H1 (cell line): Measurements from ENCODE around the gene NCL. TPM values are rescaled to one million over a fixed set of nuclear protein-coding genes. Genes with fewer than 3 reads are reported as not detected.

Experiments used
- CTCF ChIA-PET: fragments of 300-600 bp; sonication (Branson Sonifier 250); formaldehyde crosslinking; loops from one replicate; lab custom pipeline; 2021; ENCODE audit not compliant: partially characterized antibody; lab: Charles Lee
- POLR2A ChIA-PET: fragments of 300-600 bp; sonication (Branson Sonifier 250); formaldehyde crosslinking; loops from one replicate; lab custom pipeline; 2021; ENCODE audit warnings: inconsistent platforms; ENCODE audit not compliant: partially characterized antibody; lab: Charles Lee
- DNase-seq, 2 experiments: peaks; one replicate each; pipeline versions ENCODE4 v3.0.0 to v3.0.0-alpha.2; 2010 to 2022; ENCODE audit warnings: low spot score in 2 of 2, low read depth in 1 of 2, mixed read lengths in 1 of 2
- FAIRE-seq: peaks from 2 replicates; lab custom pipeline; 2011; peaks lifted over from hg19 to GRCh38; lab: Jason Lieb, UNC
- H2AFZ ChIP-seq: 2 replicates; pipeline ENCODE4 v1.8.1; 2012; ENCODE audit warnings: low read length, inconsistent platforms
- H2AK5ac ChIP-seq: 2 replicates; pipeline ENCODE4 v1.6.1; 2013; ENCODE audit warnings: low read depth, low read length
- H2BK120ac ChIP-seq: replicated peaks from 2 replicates; pipeline ENCODE3; 2013; ENCODE audit warnings: low read depth, low read length, inconsistent platforms
- H2BK12ac ChIP-seq: 2 replicates; pipeline ENCODE4 v1.6.1; 2013; ENCODE audit warnings: low read depth, low read length
- H2BK15ac ChIP-seq: 2 replicates; pipeline ENCODE4 v1.6.1; 2013; ENCODE audit warnings: low read length
- H2BK20ac ChIP-seq: 2 replicates; pipeline ENCODE4 v1.6.1; 2013; ENCODE audit warnings: low read length
- H2BK5ac ChIP-seq: 2 replicates; pipeline ENCODE4 v1.6.1; 2013; ENCODE audit warnings: low read depth, low read length
- H3K14ac ChIP-seq: 2 replicates; pipeline ENCODE4 v1.6.1; 2013; ENCODE audit warnings: inconsistent platforms; ENCODE audit not compliant: insufficient read length
- H3K18ac ChIP-seq: 2 replicates; pipeline ENCODE4 v1.6.1; 2013; ENCODE audit warnings: low read length; ENCODE audit errors: extremely low read depth
- H3K23ac ChIP-seq: 2 replicates; pipeline ENCODE4 v1.6.1; 2013; ENCODE audit warnings: inconsistent platforms; ENCODE audit not compliant: insufficient read length
- H3K23me2 ChIP-seq: 2 replicates; pipeline ENCODE4 v1.6.1; 2013; ENCODE audit warnings: low read depth, low read length
- H3K27ac ChIP-seq: 2 replicates; pipeline ENCODE4 v1.6.1; 2011; ENCODE audit warnings: low read depth, low read length, inconsistent platforms
- H3K27me3 ChIP-seq, 4 experiments: replicated peaks in 1 of 4; 1 replicate in 1 of 4; 2 replicates in 3 of 4; pipeline versions ENCODE4 v1.6.1 to v1.8.1; 2011 to 2013; ENCODE audit warnings: low read length in 3 of 4, mild to moderate bottlenecking in 3 of 4, inconsistent platforms in 2 of 4, mixed read lengths in 2 of 4, moderate library complexity in 1 of 4; ENCODE audit not compliant: control insufficient read depth in 3 of 4, insufficient read depth in 3 of 4; ENCODE audit errors: extremely low read depth in 1 of 4
- H3K36me3 ChIP-seq, 4 experiments: 2 replicates each; pipeline versions ENCODE4 v1.6.1 to v1.8.1; 2011 to 2013; ENCODE audit warnings: mild to moderate bottlenecking in 4 of 4, low read length in 3 of 4, moderate library complexity in 2 of 4, control low read depth in 1 of 4, inconsistent platforms in 1 of 4; ENCODE audit not compliant: insufficient read depth in 4 of 4, control insufficient read depth in 2 of 4
- H3K4ac ChIP-seq: replicated peaks from 2 replicates; pipeline ENCODE3; 2013; ENCODE audit warnings: low read length, low read depth, mixed read lengths, inconsistent platforms; ENCODE audit not compliant: insufficient read length
- H3K4me1 ChIP-seq, 4 experiments: replicated peaks in 1 of 4; 1 replicate in 1 of 4; 2 replicates in 3 of 4; pipeline versions ENCODE4 v1.6.1 to v1.8.1; 2011 to 2013; ENCODE audit warnings: low read length in 3 of 4, inconsistent platforms in 2 of 4, mixed read lengths in 1 of 4; ENCODE audit not compliant: insufficient read depth in 4 of 4, control insufficient read depth in 3 of 4
- H3K4me2 ChIP-seq, 2 experiments: 2 replicates each; pipeline versions ENCODE4 v1.6.1 to v1.8.1; 2011 to 2013; ENCODE audit warnings: low read depth in 2 of 2, low read length in 2 of 2, control low read depth in 1 of 2, inconsistent platforms in 1 of 2, mild to moderate bottlenecking in 1 of 2; ENCODE audit not compliant: insufficient read depth in 1 of 2
- H3K4me3 ChIP-seq, 4 experiments: fragments of 200-600, 300-600 bp in 1 of 4; sonication (generic), shearing (Covaris generic), sonication (Bioruptor Twin) in 1 of 4; 2 replicates each; pipeline versions ENCODE4 v1.5.1 to v1.8.1; 2011 to 2016; ENCODE audit warnings: low read length in 4 of 4, low read depth in 3 of 4, control low read depth in 2 of 4, inconsistent platforms in 2 of 4, mild to moderate bottlenecking in 2 of 4, mixed read lengths in 1 of 4, moderate library complexity in 1 of 4; ENCODE audit not compliant: insufficient read depth in 2 of 4; ENCODE audit errors: extremely low read depth in 1 of 4
- H3K56ac ChIP-seq: replicated peaks from 2 replicates; pipeline ENCODE3; 2013; ENCODE audit warnings: low read depth, mild to moderate bottlenecking, mixed read lengths, low read length, inconsistent platforms; ENCODE audit not compliant: insufficient read length
- H3K79me1 ChIP-seq: 2 replicates; pipeline ENCODE4 v1.6.1; 2013; ENCODE audit warnings: low read depth, low read length, control low read depth
- H3K79me2 ChIP-seq, 2 experiments: 2 replicates each; pipeline versions ENCODE4 v1.6.1 to v1.8.1; 2012 to 2013; ENCODE audit warnings: low read length in 2 of 2, mild to moderate bottlenecking in 2 of 2, inconsistent platforms in 1 of 2; ENCODE audit not compliant: insufficient read depth in 2 of 2, control insufficient read depth in 1 of 2
- H3K9ac ChIP-seq, 4 experiments: replicated peaks in 1 of 4; 1 replicate in 1 of 4; 2 replicates in 3 of 4; pipeline versions ENCODE4 v1.6.1 to v1.8.1; 2011 to 2013; ENCODE audit warnings: low read depth in 3 of 4, low read length in 3 of 4, control low read depth in 2 of 4, mild to moderate bottlenecking in 2 of 4, moderate library complexity in 2 of 4, inconsistent platforms in 1 of 4; ENCODE audit errors: extremely low read depth in 1 of 4
- H3K9me3 ChIP-seq, 2 experiments: 2 replicates each; pipeline versions ENCODE4 v1.6.1 to v1.8.1; 2012 to 2013; ENCODE audit warnings: mild to moderate bottlenecking in 2 of 2, moderate library complexity in 2 of 2, control low read depth in 1 of 2, inconsistent platforms in 1 of 2, low read depth in 1 of 2, low read length in 1 of 2, mixed read lengths in 1 of 2; ENCODE audit not compliant: insufficient read depth in 2 of 2
- H4K20me1 ChIP-seq, 2 experiments: replicated peaks in 1 of 2; 2 replicates each; pipeline versions ENCODE3 to v1.8.1; 2011 to 2013; ENCODE audit warnings: inconsistent platforms in 2 of 2, low read length in 2 of 2, mild to moderate bottlenecking in 1 of 2; ENCODE audit not compliant: insufficient read depth in 2 of 2, control insufficient read depth in 1 of 2
- H4K5ac ChIP-seq: 2 replicates; pipeline ENCODE4 v1.6.1; 2013; ENCODE audit warnings: low read length, low read depth, mixed read lengths, inconsistent platforms; ENCODE audit not compliant: insufficient read length
- H4K8ac ChIP-seq: 2 replicates; pipeline ENCODE4 v1.8.0; 2013; ENCODE audit warnings: mild to moderate bottlenecking, moderate library complexity, low read length, inconsistent platforms; ENCODE audit not compliant: insufficient read depth; ENCODE audit errors: extremely low read depth
- H4K91ac ChIP-seq: replicated peaks from 2 replicates; pipeline ENCODE3; 2013; ENCODE audit warnings: low read length, mixed read lengths, inconsistent platforms; ENCODE audit not compliant: insufficient read length
- WGBS, 2 experiments: shearing (Covaris generic) in 1 of 2; methylation state at CpG; one replicate each; pipeline versions ENCODE4 v1.1.6 to v1.1.7; 2013 to 2015; ENCODE audit warnings: low lambda C conversion rate in 2 of 2, mixed read lengths in 2 of 2, inconsistent platforms in 1 of 2, low coverage in 1 of 2, missing lambda C conversion rate in 1 of 2; ENCODE audit not compliant: insufficient replicate concordance in 2 of 2, insufficient coverage in 1 of 2, insufficient read length in 1 of 2; ENCODE audit errors: extremely low coverage in 1 of 2, missing lambda C conversion rate in 1 of 2; 5-methylcytosine and 5-hydroxymethylcytosine counted together
- polyA plus RNA-seq, 7 experiments: library from polyadenylated mRNA; depleted of rRNA in 3 of 7; stranded (reverse) in 5 of 7; unstranded in 2 of 7; fragments of >200 nt in 5 of 7; fragments of 200-250 nt in 2 of 7; gene quantifications; 1 replicate in 5 of 7; 2 replicates in 1 of 7; 4 replicates in 1 of 7; pipeline versions ENCODE4 v1.2.1 to v1.2.3, GENCODE V29; 2011 to 2013; ENCODE audit warnings: missing spikeins in 2 of 7, mixed read lengths in 2 of 7
- total RNA-seq: library from RNA; stranded (reverse); fragmentation: NEBNext Ultra II Directional; extraction: Animal tissue kit (Norgen Biotek cat#: 25700); gene quantifications from 2 replicates; pipeline ENCODE4 v1.2.1, GENCODE V29; 2021

The NCL gene
- total and polyA plus RNA-seq, 2 of the 8 experiments (the other 6 are each of a cell fraction or from before 2014, with no cell fraction given) = 61.2 to 1,478 TPM

- no peak overlapping the region for H2BK5ac ChIP-seq
- H3K56ac ChIP-seq = no peak overlapping the region
- no peaks in the 10 kb centered on the region; a peak in 1 of 8 replicates for H3K36me3 ChIP-seq
- no peak overlapping the region for H2BK120ac ChIP-seq
- H4K5ac ChIP-seq = no peak overlapping the region
- H2BK12ac ChIP-seq = no peak overlapping the region
- no peaks in the 10 kb centered on the region for H3K79me2 ChIP-seq
- no peak overlapping the region for H3K9ac ChIP-seq
- no peak overlapping the region for H3K4ac ChIP-seq
- H3K27me3 ChIP-seq = no peaks in the 10 kb centered on the region
- no peaks in the 10 kb centered on the region for H3K23me2 ChIP-seq
- no peak overlapping the region for H2AFZ ChIP-seq
- H2BK20ac ChIP-seq = no peak overlapping the region
- no peak overlapping the region for H3K18ac ChIP-seq
- no peaks in the 10 kb centered on the region for H4K20me1 ChIP-seq
- POLR2A ChIA-PET = interaction anchor here (0.7 to 18.4 kb wide), 6 partner anchors 10 to 119 kb away, joined by 3 to 364 read pairs (median 6); partner anchors contain the start of gene NCL
- peak overlapping the region; percentile 46; the same call in 1 of the 2 replicates for H4K8ac ChIP-seq
- H3K23ac ChIP-seq = no peak overlapping the region
- no peak overlapping the region for H3K4me3 ChIP-seq
- H3K27ac ChIP-seq = no peak overlapping the region
- no peaks in the 10 kb centered on the region for H3K9me3 ChIP-seq
- no peak overlapping the region for H4K91ac ChIP-seq
- no peak for DNase-seq
- no peak overlapping the region for H2BK15ac ChIP-seq
- 81% methylated on average over 2 of the region's 3 CpGs; no CpG with 5 or more reads in 1 of the 2 experiments for WGBS, 2 experiments
- H3K4me2 ChIP-seq = no peak overlapping the region
- no peak for FAIRE-seq
- CTCF ChIA-PET = interaction anchor here (0.7 to 8.0 kb wide), 17 partner anchors 11 to 253 kb away, joined by 3 to 94 read pairs (median 4); partner anchors contain the start of gene NCL
- no peak overlapping the region for H2AK5ac ChIP-seq
- peaks cover 0 to 2% (median 0%) of the 10 kb centered on the region in 4 experiments; a peak in 1 of 7 replicates for H3K4me1 ChIP-seq
- no peaks in the 10 kb centered on the region for H3K79me1 ChIP-seq
- no peak overlapping the region for H3K14ac ChIP-seq
Observed at GRCh38 chr2:231480781-231481180, 16.5 kb upstream of the NCL start.
